ENCODE results near the gene FHIP1B.

DNA sequence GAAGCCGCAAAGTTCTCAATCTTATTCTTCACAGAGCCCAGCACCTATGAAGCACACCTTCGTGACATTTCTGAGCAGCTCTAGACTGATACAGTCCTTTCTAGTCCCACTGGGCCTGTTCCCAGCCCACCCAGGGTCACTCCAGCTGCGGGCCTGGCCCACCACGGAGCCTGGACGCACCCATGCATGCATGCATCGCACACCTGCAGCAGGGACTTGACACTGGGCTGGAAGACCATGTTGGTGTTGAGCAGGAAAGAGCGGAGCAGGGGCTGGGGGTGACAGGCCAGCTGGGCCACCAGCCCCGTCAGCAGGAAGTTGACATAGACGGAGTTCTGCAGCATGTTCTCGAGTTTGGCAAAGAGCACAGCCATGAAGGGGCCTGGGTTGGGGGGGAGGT lies 19.9 kb downstream of the FHIP1B start:
- TF ChIP-seq EZH2 (IDR thresholded peaks at IDR 0.05; ENCODE audit: insufficient read depth, poor library complexity, severe bottlenecking) = no peak
- TF ChIP-seq EZH2phosphoT487 (IDR thresholded peaks at IDR 0.05; ENCODE audit: insufficient read depth, low read depth) = no peak
